SK-N-SH treated with all-trans-retinoic acid at 6 μM for 48 hours (cell line): ENCODE data around the gene TRIM37.

Source experiments
- ATAC-seq: fragments of 200-7000 bp; cut with Tn5 transposase; 3 replicates; pipeline ENCODE4 v1.9.1; 2020; ENCODE audit warnings: mild to moderate bottlenecking, moderate library complexity
- ARNTL ChIP-seq: fragments of 450-650 bp; formaldehyde crosslinking; IDR thresholded peaks from 2 replicates; pipeline ENCODE4 v1.5.0; 2020; ENCODE audit warnings: low read depth, mild to moderate bottlenecking, moderate library complexity, borderline replicate concordance
- BACH2 ChIP-seq: fragments of 250-450 bp; sonication (Bioruptor Pico); IDR thresholded peaks from 2 replicates; pipeline ENCODE4 v1.9.0; 2021; ENCODE audit warnings: mild to moderate bottlenecking, borderline replicate concordance
- CSDC2 ChIP-seq: fragments of 250-450 bp; sonication (Bioruptor Pico); IDR thresholded peaks from 2 replicates; pipeline ENCODE4 v1.5.0; 2020; ENCODE audit warnings: mild to moderate bottlenecking, moderate library complexity
- ESRRG ChIP-seq: fragments of 250-450 bp; sonication (Bioruptor Pico); IDR thresholded peaks from 2 replicates; pipeline ENCODE4 v1.6.1; 2021; ENCODE audit warnings: mild to moderate bottlenecking
- GLIS3 ChIP-seq: fragments of 250-450 bp; sonication (Bioruptor Pico); IDR thresholded peaks from 2 replicates; pipeline ENCODE4 v1.5.0; 2020; ENCODE audit warnings: mild to moderate bottlenecking, moderate library complexity
- ISL1 ChIP-seq: fragments of 250-450 bp; sonication (Bioruptor Pico); IDR thresholded peaks from 2 replicates; pipeline ENCODE4 v2.1.2; 2022; ENCODE audit warnings: mild to moderate bottlenecking, moderate library complexity
- OSR1 ChIP-seq: fragments of 250-450 bp; sonication (Bioruptor Pico); IDR thresholded peaks from 2 replicates; pipeline ENCODE4 v1.8.0; 2022; ENCODE audit warnings: moderate library complexity, mild to moderate bottlenecking, inconsistent platforms
- PPARA ChIP-seq: fragments of 250-450 bp; sonication (Bioruptor Pico); IDR thresholded peaks from 2 replicates; pipeline ENCODE4 v1.5.0; 2020; ENCODE audit warnings: mild to moderate bottlenecking, borderline replicate concordance
- RARB ChIP-seq: fragments of 250-450 bp; sonication (Bioruptor Pico); IDR thresholded peaks from 2 replicates; pipeline ENCODE4 v1.8.0; 2021; ENCODE audit warnings: mild to moderate bottlenecking, moderate library complexity
- SNAI2 ChIP-seq: fragments of 250-450 bp; sonication (Bioruptor Pico); IDR thresholded peaks from 2 replicates; pipeline ENCODE4 v1.5.0; 2020; ENCODE audit warnings: mild to moderate bottlenecking, moderate library complexity
- TCF4 ChIP-seq: fragments of 250-450 bp; sonication (Bioruptor Pico); IDR thresholded peaks from 2 replicates; pipeline ENCODE4 v1.8.0; 2021; ENCODE audit warnings: mild to moderate bottlenecking, moderate library complexity, borderline replicate concordance
- TOX ChIP-seq: fragments of 250-450 bp; sonication (Bioruptor Pico); IDR thresholded peaks from 2 replicates; pipeline ENCODE4 v1.8.0; 2021; ENCODE audit warnings: mild to moderate bottlenecking, moderate library complexity, borderline replicate concordance
- ZC3H10 ChIP-seq: fragments of 250-450 bp; sonication (Bioruptor Pico); IDR thresholded peaks from 2 replicates; pipeline ENCODE4 v1.5.1; 2021; ENCODE audit warnings: mild to moderate bottlenecking, moderate library complexity
- ZFP3 ChIP-seq: fragments of 250-450 bp; sonication (Bioruptor Pico); IDR thresholded peaks from 2 replicates; pipeline ENCODE4 v1.5.0; 2020; ENCODE audit warnings: mild to moderate bottlenecking, moderate library complexity
- ZFP30 ChIP-seq: fragments of 450-650 bp; formaldehyde crosslinking; IDR thresholded peaks from 2 replicates; pipeline ENCODE4 v1.5.0; 2022; ENCODE audit warnings: mild to moderate bottlenecking, moderate library complexity
- ZNF565 ChIP-seq: fragments of 450-650 bp; formaldehyde crosslinking; conservative IDR thresholded peaks from 2 replicates; pipeline ENCODE4 v1.5.0; 2020; ENCODE audit warnings: low read depth, mild to moderate bottlenecking, moderate library complexity
- ZNF70 ChIP-seq: fragments of 450-650 bp; formaldehyde crosslinking; IDR thresholded peaks from 2 replicates; pipeline ENCODE4 v1.5.0; 2020; ENCODE audit warnings: mild to moderate bottlenecking, moderate library complexity
- TF ChIP-seq, protein P1 (sequence below): fragments of 250-450 bp; sonication (Bioruptor Pico); IDR thresholded peaks from 2 replicates; pipeline ENCODE4 v1.5.1; 2021; ENCODE audit warnings: mild to moderate bottlenecking, moderate library complexity
- TF ChIP-seq, protein P2 (sequence below): fragments of 250-450 bp; sonication (Bioruptor Pico); IDR thresholded peaks from 2 replicates; pipeline ENCODE4 v1.8.0; 2020; ENCODE audit warnings: mild to moderate bottlenecking, moderate library complexity, borderline replicate concordance
- TF ChIP-seq, protein P3 (sequence below): fragments of 250-450 bp; sonication (Bioruptor Pico); IDR thresholded peaks from 2 replicates; pipeline ENCODE4 v1.8.0; 2021; ENCODE audit warnings: low read depth, mild to moderate bottlenecking, moderate library complexity, borderline replicate concordance
- TF ChIP-seq, protein P4 (sequence below): fragments of 250-450 bp; sonication (Bioruptor Pico); IDR thresholded peaks from 2 replicates; pipeline ENCODE4 v1.5.1; 2020; ENCODE audit warnings: low read depth, mild to moderate bottlenecking, moderate library complexity
- TF ChIP-seq, protein P5 (sequence below): fragments of 250-450 bp; sonication (Bioruptor Pico); IDR thresholded peaks from 2 replicates; pipeline ENCODE4 v1.5.0; 2020; ENCODE audit warnings: mild to moderate bottlenecking, moderate library complexity

TRIM37 gene

DNA sequence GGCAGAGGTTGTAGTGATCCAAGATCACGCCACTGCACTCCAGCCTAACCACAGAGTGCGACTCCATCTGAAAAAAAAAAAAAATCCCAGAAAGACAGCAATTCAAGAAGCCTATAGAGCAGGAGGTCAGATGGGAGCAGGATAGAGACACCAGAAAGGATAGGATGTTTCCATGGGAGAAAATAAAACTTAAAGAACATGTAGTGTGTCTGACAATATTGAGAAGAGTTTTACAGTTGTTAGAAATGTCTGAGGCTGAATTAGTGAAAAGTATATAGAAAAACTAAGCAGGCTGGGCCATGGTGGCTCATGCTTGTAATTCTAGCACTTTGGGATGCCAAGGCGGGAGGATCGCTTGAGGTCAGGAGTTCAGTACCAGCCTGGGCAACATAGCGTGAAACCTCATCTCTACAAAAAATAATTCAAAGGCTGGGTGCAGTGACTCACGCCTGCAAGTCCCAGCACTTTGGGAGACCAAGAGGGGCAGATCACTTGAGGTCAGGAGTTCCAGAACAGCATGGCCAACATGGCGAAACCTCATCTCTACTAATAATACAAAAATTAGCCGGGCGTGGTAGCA lies 15.3 kb upstream of the TRIM37 start:
- TF ChIP-seq, protein P1, sequence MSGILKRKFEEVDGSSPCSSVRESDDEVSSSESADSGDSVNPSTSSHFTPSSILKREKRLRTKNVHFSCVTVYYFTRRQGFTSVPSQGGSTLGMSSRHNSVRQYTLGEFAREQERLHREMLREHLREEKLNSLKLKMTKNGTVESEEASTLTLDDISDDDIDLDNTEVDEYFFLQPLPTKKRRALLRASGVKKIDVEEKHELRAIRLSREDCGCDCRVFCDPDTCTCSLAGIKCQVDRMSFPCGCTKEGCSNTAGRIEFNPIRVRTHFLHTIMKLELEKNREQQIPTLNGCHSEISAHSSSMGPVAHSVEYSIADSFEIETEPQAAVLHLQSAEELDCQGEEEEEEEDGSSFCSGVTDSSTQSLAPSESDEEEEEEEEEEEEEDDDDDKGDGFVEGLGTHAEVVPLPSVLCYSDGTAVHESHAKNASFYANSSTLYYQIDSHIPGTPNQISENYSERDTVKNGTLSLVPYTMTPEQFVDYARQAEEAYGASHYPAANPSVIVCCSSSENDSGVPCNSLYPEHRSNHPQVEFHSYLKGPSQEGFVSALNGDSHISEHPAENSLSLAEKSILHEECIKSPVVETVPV, result no peak
- TF ChIP-seq CSDC2 (CRISPR knock-in tag), result no peak
- TF ChIP-seq RARB (CRISPR knock-in tag), result no peak
- no peak for TF ChIP-seq GLIS3 (CRISPR knock-in tag)
- TF ChIP-seq ARNTL (CRISPR knock-in tag), result no peak
- TF ChIP-seq, all 23 proteins: peak for 0
- ATAC-seq, result no peak

DNA sequence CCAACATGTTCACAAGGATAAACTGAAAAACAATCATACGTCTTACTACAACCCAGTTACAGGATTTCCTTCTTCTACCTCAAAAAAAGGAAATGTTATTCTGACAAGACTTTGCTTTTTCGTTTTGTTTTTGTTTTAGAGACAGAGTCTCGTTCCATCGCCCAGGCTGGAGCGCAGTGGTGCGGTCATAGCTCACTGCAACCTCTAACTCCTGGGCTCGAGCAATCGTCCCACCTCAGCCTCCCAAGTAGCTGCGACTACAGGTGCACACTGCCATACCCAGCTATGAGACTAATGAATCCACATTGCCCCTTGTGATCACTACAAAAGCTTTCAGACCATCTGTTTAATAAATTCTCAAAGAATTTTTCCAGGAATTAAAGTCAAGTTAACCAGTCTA lies 8.8 kb upstream of the TRIM37 start:
- TF ChIP-seq ZNF70 (CRISPR knock-in tag) (no peak), CSDC2 (CRISPR knock-in tag) (no peak), RARB (CRISPR knock-in tag) (no peak), GLIS3 (CRISPR knock-in tag) (no peak), TCF4 (no peak), ZFP3 (CRISPR knock-in tag) (no peak)
- TF ChIP-seq, protein P2, sequence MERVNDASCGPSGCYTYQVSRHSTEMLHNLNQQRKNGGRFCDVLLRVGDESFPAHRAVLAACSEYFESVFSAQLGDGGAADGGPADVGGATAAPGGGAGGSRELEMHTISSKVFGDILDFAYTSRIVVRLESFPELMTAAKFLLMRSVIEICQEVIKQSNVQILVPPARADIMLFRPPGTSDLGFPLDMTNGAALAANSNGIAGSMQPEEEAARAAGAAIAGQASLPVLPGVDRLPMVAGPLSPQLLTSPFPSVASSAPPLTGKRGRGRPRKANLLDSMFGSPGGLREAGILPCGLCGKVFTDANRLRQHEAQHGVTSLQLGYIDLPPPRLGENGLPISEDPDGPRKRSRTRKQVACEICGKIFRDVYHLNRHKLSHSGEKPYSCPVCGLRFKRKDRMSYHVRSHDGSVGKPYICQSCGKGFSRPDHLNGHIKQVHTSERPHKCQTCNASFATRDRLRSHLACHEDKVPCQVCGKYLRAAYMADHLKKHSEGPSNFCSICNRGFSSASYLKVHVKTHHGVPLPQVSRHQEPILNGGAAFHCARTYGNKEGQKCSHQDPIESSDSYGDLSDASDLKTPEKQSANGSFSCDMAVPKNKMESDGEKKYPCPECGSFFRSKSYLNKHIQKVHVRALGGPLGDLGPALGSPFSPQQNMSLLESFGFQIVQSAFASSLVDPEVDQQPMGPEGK (CRISPR knock-in tag), result no peak
- TF ChIP-seq, protein P3, sequence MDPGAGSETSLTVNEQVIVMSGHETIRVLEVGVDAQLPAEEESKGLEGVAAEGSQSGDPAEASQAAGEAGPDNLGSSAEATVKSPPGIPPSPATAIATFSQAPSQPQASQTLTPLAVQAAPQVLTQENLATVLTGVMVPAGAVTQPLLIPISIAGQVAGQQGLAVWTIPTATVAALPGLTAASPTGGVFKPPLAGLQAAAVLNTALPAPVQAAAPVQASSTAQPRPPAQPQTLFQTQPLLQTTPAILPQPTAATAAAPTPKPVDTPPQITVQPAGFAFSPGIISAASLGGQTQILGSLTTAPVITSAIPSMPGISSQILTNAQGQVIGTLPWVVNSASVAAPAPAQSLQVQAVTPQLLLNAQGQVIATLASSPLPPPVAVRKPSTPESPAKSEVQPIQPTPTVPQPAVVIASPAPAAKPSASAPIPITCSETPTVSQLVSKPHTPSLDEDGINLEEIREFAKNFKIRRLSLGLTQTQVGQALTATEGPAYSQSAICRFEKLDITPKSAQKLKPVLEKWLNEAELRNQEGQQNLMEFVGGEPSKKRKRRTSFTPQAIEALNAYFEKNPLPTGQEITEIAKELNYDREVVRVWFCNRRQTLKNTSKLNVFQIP (CRISPR knock-in tag), result no peak
- TF ChIP-seq, protein P4, sequence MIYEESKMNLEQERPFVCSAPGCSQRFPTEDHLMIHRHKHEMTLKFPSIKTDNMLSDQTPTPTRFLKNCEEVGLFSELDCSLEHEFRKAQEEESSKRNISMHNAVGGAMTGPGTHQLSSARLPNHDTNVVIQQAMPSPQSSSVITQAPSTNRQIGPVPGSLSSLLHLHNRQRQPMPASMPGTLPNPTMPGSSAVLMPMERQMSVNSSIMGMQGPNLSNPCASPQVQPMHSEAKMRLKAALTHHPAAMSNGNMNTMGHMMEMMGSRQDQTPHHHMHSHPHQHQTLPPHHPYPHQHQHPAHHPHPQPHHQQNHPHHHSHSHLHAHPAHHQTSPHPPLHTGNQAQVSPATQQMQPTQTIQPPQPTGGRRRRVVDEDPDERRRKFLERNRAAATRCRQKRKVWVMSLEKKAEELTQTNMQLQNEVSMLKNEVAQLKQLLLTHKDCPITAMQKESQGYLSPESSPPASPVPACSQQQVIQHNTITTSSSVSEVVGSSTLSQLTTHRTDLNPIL (CRISPR knock-in tag), result no peak
- no peak for ATAC-seq

DNA sequence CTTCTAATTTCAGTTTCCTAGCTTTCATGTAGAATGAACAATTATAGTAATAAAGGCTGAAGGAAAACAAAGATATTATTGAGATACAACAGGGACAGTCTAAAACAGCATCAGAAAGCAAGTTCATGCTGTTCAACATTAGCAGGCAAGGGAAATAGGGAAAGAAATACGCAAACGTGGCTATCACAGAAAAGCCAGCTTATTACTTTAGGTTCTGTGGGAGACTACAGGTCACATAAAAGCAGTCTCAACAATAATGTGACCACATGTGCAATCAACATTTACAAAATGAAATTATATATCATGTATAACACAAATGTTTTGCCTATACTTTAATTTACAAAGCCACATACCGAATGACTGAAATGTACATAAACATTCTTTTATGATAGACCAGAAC lies 4.9 kb upstream of the TRIM37 start:
- TF ChIP-seq ISL1 (CRISPR knock-in tag), result no peak
- TF ChIP-seq PPARA (CRISPR knock-in tag), result no peak
- TF ChIP-seq GLIS3 (CRISPR knock-in tag), result no peak
- TF ChIP-seq, protein P4 (CRISPR knock-in tag), result no peak
- no peak for TF ChIP-seq SNAI2
- no peak for TF ChIP-seq ZNF565 (CRISPR knock-in tag)

DNA sequence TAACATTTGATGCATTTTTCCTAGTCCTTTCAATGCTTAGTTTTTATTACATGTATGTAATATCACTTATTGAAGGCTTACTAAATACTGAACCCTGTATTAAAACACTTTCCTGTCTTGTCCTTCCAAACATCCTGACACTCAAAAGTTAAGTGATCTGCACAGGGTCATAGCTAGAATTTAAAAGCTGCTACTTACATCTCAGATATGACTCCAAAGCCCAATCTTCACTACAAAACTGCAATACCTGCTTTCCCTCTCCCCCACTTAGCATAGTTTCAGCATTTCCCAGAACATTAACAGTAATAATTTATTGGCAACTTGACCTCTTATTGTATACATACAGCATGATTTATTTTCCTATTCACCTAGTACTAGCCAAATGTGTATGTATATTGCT lies 4.3 kb upstream of the TRIM37 start:
- TF ChIP-seq, protein P5, sequence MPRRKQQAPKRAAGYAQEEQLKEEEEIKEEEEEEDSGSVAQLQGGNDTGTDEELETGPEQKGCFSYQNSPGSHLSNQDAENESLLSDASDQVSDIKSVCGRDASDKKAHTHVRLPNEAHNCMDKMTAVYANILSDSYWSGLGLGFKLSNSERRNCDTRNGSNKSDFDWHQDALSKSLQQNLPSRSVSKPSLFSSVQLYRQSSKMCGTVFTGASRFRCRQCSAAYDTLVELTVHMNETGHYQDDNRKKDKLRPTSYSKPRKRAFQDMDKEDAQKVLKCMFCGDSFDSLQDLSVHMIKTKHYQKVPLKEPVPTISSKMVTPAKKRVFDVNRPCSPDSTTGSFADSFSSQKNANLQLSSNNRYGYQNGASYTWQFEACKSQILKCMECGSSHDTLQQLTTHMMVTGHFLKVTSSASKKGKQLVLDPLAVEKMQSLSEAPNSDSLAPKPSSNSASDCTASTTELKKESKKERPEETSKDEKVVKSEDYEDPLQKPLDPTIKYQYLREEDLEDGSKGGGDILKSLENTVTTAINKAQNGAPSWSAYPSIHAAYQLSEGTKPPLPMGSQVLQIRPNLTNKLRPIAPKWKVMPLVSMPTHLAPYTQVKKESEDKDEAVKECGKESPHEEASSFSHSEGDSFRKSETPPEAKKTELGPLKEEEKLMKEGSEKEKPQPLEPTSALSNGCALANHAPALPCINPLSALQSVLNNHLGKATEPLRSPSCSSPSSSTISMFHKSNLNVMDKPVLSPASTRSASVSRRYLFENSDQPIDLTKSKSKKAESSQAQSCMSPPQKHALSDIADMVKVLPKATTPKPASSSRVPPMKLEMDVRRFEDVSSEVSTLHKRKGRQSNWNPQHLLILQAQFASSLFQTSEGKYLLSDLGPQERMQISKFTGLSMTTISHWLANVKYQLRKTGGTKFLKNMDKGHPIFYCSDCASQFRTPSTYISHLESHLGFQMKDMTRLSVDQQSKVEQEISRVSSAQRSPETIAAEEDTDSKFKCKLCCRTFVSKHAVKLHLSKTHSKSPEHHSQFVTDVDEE (CRISPR knock-in tag), result no peak
- no peak for TF ChIP-seq ZFP30
- TF ChIP-seq ZC3H10 (CRISPR knock-in tag), result no peak
- TF ChIP-seq TOX, result no peak
- TF ChIP-seq, protein P1, result no peak
- TF ChIP-seq BACH2 (CRISPR knock-in tag), result no peak
- TF ChIP-seq ZFP3 (CRISPR knock-in tag), result no peak
- TF ChIP-seq RARB (CRISPR knock-in tag), result no peak
- TF ChIP-seq SNAI2, result no peak
- TF ChIP-seq CSDC2 (CRISPR knock-in tag), result no peak
- TF ChIP-seq ZNF565 (CRISPR knock-in tag), result no peak
- no peak for TF ChIP-seq ISL1 (CRISPR knock-in tag)
- TF ChIP-seq OSR1 (CRISPR knock-in tag), result no peak
- no peak for TF ChIP-seq GLIS3 (CRISPR knock-in tag)
- TF ChIP-seq ESRRG (CRISPR knock-in tag), result no peak
- no peak for ATAC-seq

More for the DNA sequence above, 4.9 kb upstream of the TRIM37 start:
- ATAC-seq, result no peak
